NOMO-1 (cell line): ENCODE results near the gene FOXQ1.

Experiments used
- DNase-seq, 2 experiments: peaks; one replicate each; lab custom pipeline; 2025; ENCODE audit not compliant: unreplicated experiment in 2 of 2; lab: John Stamatoyannopoulos, UW

Gene FOXQ1

GRCh38 chr6:1290805-1291204 lies 21.1 kb upstream of the FOXQ1 start:
- no peak for DNase-seq

GRCh38 chr6:1291381-1291780 lies 20.5 kb upstream of the FOXQ1 start:
- DNase-seq, result no peak

GRCh38 chr6:1295420-1295819 lies 16.5 kb upstream of the FOXQ1 start:
- DNase-seq, result no peak

GRCh38 chr6:1296079-1296478 lies 15.8 kb upstream of the FOXQ1 start:
- no peak for DNase-seq

- no peak for DNase-seq
Measured at GRCh38 chr6:1296542-1296941, 15.4 kb upstream of the FOXQ1 start.

- no peak for DNase-seq
Measured at GRCh38 chr6:1297746-1298145, 14.2 kb upstream of the FOXQ1 start.

GRCh38 chr6:1298768-1299167 lies 13.1 kb upstream of the FOXQ1 start:
- DNase-seq, result no peak

GRCh38 chr6:1306133-1306532 lies 5.8 kb upstream of the FOXQ1 start:
- no peak for DNase-seq

GRCh38 chr6:1309366-1309765 lies 2.5 kb upstream of the FOXQ1 start:
- no peak for DNase-seq

- DNase-seq, result no peak
Measured at GRCh38 chr6:1310628-1311399, 1.1 kb upstream of the FOXQ1 start.

GRCh38 chr6:1312203-1312472 lies 240 bp downstream of the FOXQ1 start:
- no peak for DNase-seq

GRCh38 chr6:1312473-1313367 lies 822 bp downstream of the FOXQ1 start:
- DNase-seq, result no peak

- DNase-seq, result no peak
Measured at GRCh38 chr6:1313384-1313766, 1.5 kb downstream of the FOXQ1 start.

- no peak for DNase-seq
Measured at GRCh38 chr6:1313767-1314503, 2.0 kb downstream of the FOXQ1 start.

GRCh38 chr6:1314617-1315016 lies 2.7 kb downstream of the FOXQ1 start:
- no peak for DNase-seq

GRCh38 chr6:1315201-1315559 lies 3.3 kb downstream of the FOXQ1 start:
- no peak for DNase-seq

GRCh38 chr6:1315560-1316386 lies 3.9 kb downstream of the FOXQ1 start:
- DNase-seq, result no peak

GRCh38 chr6:1316489-1316971 lies 4.6 kb downstream of the FOXQ1 start:
- no peak for DNase-seq

GRCh38 chr6:1317302-1317815 lies 5.5 kb downstream of the FOXQ1 start:
- no peak for DNase-seq

- DNase-seq, result no peak
Measured at GRCh38 chr6:1318036-1318435, 6.1 kb downstream of the FOXQ1 start.
